HG02610 (cell line): ENCODE data around the gene MTA1.

Source experiments
- ATAC-seq: cut with Tn5 transposase; IDR thresholded peaks from one replicate; pipeline ENCODE4 v1.9.1; 2021; ENCODE audit warnings: mild to moderate bottlenecking, moderate library complexity; ENCODE audit not compliant: unreplicated experiment

MTA1 gene

GRCh38 chr14:105440554-105440900, 20.9 kb downstream of the MTA1 start:
- no peak for ATAC-seq

- ATAC-seq, result no peak
Measured at GRCh38 chr14:105440992-105441391, 21.4 kb downstream of the MTA1 start.

- ATAC-seq, result no peak
Measured at GRCh38 chr14:105442125-105442524, 22.5 kb downstream of the MTA1 start.

- no peak for ATAC-seq
Measured at GRCh38 chr14:105442834-105443233, 23.2 kb downstream of the MTA1 start.

GRCh38 chr14:105444859-105445258, 25.2 kb downstream of the MTA1 start:
- no peak for ATAC-seq

- no peak for ATAC-seq
Measured at GRCh38 chr14:105445290-105445689, 25.7 kb downstream of the MTA1 start.

GRCh38 chr14:105445901-105446845, 26.5 kb downstream of the MTA1 start:
- no peak for ATAC-seq

GRCh38 chr14:105446971-105447370, 27.3 kb downstream of the MTA1 start:
- ATAC-seq, result no peak

GRCh38 chr14:105447651-105448640, 28.3 kb downstream of the MTA1 start:
- no peak for ATAC-seq

- ATAC-seq, result peak; percentile 40
Measured at GRCh38 chr14:105448706-105449111, 29.1 kb downstream of the MTA1 start.

- no peak for ATAC-seq
Measured at GRCh38 chr14:105449276-105450122, 29.9 kb downstream of the MTA1 start.

- no peak for ATAC-seq
Measured at GRCh38 chr14:105450123-105450505, 30.5 kb downstream of the MTA1 start.

GRCh38 chr14:105450864-105451720, 31.5 kb downstream of the MTA1 start:
- no peak for ATAC-seq

GRCh38 chr14:105452963-105453362, 33.3 kb downstream of the MTA1 start:
- no peak for ATAC-seq

GRCh38 chr14:105453847-105454246, 34.2 kb downstream of the MTA1 start:
- ATAC-seq, result no peak

- no peak for ATAC-seq
Measured at GRCh38 chr14:105455086-105455640, 35.5 kb downstream of the MTA1 start.

- no peak for ATAC-seq
Measured at GRCh38 chr14:105455766-105456660, 36.4 kb downstream of the MTA1 start.
